HG02763 (cell line): ENCODE measurements around the gene RAB30.
"Not testable (repeated sequence)": the region's sequence is repeated elsewhere in the genome, so short reads cannot be mapped to it uniquely, and the experiment has no call there.

Source experiments
- ATAC-seq: cut with Tn5 transposase; IDR thresholded peaks from one replicate; pipeline ENCODE4 v1.9.1; 2021; ENCODE audit warnings: mild to moderate bottlenecking, moderate library complexity; ENCODE audit not compliant: unreplicated experiment

The RAB30 gene

GRCh38 chr11:82988936-82989627, 82.6 kb downstream of the RAB30 start:
- ATAC-seq, result no peak

GRCh38 chr11:82987997-82988396, 83.7 kb downstream of the RAB30 start:
- no peak for ATAC-seq

GRCh38 chr11:82986446-82986845, 85.3 kb downstream of the RAB30 start:
- ATAC-seq, result no peak

- no peak for ATAC-seq
Measured at GRCh38 chr11:82981852-82982251, 89.8 kb downstream of the RAB30 start.

- no peak for ATAC-seq
Measured at GRCh38 chr11:82980947-82981346, 90.8 kb downstream of the RAB30 start.

- ATAC-seq, result no peak
Measured at GRCh38 chr11:82980292-82980691, 91.4 kb downstream of the RAB30 start.

- ATAC-seq, result no peak
Measured at GRCh38 chr11:82979824-82980223, 91.9 kb downstream of the RAB30 start.

- no peak for ATAC-seq
Measured at GRCh38 chr11:82978422-82979099, 93.1 kb downstream of the RAB30 start.

GRCh38 chr11:82976786-82977185, 94.9 kb downstream of the RAB30 start:
- ATAC-seq, result no peak

- ATAC-seq, result no peak
Measured at GRCh38 chr11:82975882-82976281, 95.8 kb downstream of the RAB30 start.

GRCh38 chr11:82974851-82975250, 96.8 kb downstream of the RAB30 start:
- no peak for ATAC-seq

GRCh38 chr11:82974135-82974534, 97.6 kb downstream of the RAB30 start:
- ATAC-seq, result no peak

GRCh38 chr11:82972103-82972502, 99.6 kb downstream of the RAB30 start:
- ATAC-seq, result no peak

- not testable (repeated sequence) for ATAC-seq
Measured at GRCh38 chr11:82971519-82971946, 100.2 kb downstream of the RAB30 start.

GRCh38 chr11:82970507-82971083, 101.1 kb downstream of the RAB30 start:
- ATAC-seq, result not testable (repeated sequence)

- ATAC-seq, result peak; percentile 98
Measured at GRCh38 chr11:82969811-82970210, 101.9 kb downstream of the RAB30 start.

- ATAC-seq, result no peak
Measured at GRCh38 chr11:82967381-82967780, 104.3 kb downstream of the RAB30 start.

GRCh38 chr11:82962021-82962420, 109.7 kb downstream of the RAB30 start:
- not testable (repeated sequence) for ATAC-seq

- ATAC-seq, result peak; percentile 10
Measured at GRCh38 chr11:82960779-82961143, 110.9 kb downstream of the RAB30 start.

- peak; percentile 90 for ATAC-seq
Measured at GRCh38 chr11:82959987-82960778, 111.5 kb downstream of the RAB30 start.

- not testable (repeated sequence) for ATAC-seq
Measured at GRCh38 chr11:82955736-82956453, 115.8 kb downstream of the RAB30 start.
